ENCODE results near the gene LARP7.
"Not testable (repeated sequence)": the region's sequence is repeated elsewhere in the genome, so short reads cannot be mapped to it uniquely, and the experiment has no call there.

Gene LARP7

DNA sequence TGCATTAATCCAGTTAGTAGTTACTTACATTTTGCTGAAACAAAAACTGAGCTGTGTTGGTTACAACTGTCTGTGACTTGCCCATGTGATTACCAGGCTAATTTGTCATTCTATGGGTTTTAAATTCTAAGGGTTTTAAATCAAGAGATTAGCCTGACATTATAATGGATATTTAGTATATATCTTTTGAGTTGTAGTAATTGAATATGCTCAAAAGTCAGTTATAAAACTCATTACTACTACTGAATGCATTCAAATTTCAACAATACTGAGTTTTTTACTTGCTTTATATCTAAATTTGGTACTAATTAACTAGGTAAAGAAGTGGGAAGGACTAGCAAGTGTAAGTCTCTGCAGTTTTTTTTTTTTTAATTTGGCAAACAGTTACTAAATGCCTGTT, 14.7 kb downstream of the LARP7 start:
- no peak for DNase-seq

DNA sequence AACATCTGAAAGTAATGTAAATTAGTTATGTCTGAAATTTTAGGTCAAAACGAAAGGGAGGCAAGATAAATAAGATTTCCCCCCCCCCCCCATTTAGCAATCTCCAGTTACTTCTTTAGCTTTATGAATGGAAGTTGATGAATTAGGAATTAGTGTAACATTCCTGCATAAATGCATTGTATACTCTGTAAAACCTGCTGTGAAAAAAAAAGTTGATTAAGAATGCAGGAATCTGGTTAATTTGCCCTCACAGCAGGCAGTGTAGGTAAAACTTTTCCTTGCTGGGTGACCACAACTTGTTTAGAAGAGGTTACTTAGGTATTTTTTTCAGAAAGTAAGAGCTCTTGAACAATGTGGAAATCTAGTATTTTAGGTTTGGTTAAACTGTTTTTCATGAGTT, 15.3 kb downstream of the LARP7 start:
- no peak for DNase-seq

DNA sequence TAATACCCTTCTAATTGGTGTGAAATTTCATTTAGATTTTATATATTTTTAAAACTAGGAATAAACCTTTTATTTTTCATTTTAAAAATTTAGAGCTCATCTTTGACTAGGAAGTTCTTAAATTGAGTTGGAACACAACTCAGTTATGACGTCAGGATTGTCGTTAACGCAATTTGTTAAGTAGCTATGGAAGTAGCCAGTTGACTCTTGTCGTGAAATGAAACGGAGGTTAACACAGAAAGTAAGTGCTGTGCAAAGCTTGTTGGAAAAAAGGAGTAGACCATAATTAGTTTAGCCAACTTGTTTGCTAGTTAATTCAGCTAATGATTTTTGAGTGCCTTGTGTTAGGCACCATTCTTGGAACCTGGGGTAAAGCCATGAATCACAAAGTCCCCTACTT, 18.3 kb downstream of the LARP7 start:
- no peak for DNase-seq

DNA sequence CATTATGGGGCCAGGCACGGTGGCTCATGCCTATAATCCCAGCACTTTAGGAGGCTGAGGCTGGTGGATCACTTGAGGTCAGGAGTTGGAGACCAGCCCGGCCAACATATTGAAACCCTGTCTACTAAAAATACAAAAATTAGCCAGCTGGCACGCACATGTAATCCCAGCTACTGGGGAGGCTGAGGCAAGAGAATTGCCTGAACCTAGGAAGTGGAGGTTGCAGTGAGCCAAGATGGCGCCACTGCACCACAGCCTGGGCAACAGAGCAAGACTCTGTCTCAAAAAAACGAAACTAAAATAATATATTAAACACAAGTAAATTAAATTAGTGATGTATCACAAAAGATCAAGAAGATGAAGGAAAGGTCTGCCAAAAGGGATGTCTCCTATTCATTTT, 19.2 kb downstream of the LARP7 start:
- DNase-seq: not testable (repeated sequence)

DNA sequence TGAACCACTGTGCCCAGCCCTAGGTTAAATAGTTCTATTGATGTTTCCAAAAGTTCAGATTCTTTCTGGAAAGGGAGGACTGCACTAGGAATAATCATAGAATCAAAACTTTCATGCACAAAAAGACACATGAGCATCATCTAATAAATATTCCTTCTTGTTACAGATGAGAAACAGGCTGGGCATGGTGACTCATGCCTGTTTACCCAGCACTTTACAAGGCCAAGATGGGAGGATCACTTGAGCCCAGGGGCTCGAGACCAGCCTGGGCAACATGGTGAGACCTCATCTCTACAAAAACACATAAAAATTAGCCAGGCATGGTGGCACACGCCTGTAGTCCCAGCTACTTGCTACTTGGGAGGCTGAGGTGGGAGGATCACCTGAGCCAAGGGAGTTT, 27.7 kb downstream of the LARP7 start:
- DNase-seq: no peak

DNA sequence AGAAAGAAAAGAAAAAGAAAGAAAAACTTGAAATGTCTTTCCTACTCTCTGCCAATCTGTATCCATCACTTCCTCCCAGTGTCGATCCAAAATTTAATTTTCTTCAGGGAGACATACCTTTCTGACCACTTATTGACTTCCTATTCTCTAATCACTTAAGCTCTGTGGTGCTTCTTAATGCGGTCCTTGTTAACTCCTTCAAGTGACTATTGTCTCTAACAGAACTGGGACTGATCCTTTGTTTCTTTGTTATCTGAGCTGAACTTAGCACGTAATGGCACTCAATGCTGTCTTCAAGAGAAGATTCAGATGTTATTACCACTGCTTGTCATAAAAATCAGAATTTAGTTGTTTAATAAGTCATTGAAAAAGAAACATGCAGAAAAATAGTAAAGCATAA, 31.2 kb downstream of the LARP7 start:
- no peak for DNase-seq

DNA sequence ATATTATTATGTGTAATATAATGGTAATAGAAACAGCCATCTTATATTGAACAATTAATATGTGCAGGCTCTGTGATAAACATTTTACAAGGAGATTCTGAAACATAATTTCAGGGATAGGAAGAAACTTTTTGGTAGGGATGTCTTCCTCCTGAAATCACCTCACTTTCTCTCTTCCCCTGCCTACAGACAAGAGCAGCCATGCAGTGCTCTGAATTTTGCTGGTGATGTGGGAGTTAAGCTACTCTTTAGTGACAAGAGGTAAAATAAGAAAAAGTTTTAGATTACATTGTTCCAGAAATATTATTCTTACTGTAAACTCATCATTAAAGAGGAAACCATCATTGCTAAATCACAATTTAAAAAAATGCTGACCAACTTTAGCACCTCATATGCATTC, 36.1 kb downstream of the LARP7 start:
- no peak for DNase-seq

DNA sequence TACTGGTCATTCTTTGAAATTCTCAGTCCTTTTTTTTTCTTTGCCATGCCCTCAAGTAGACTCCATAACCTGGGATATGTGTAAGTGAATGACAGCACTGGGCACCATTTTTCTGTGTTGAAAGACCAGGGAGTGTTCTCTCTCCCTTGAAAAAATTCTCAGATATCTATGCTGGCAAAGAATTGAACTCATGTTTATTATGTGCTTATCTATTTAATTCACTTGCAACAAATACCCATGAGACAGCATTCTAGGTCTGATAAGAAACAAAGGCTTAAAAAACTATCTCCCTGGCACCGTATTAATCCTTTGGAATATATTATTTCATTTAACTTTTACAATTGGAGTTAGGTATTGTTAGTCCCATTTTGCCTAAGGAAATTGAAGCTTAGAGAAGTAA, 36.7 kb downstream of the LARP7 start:
- DNase-seq: peak; percentile 86

DNA sequence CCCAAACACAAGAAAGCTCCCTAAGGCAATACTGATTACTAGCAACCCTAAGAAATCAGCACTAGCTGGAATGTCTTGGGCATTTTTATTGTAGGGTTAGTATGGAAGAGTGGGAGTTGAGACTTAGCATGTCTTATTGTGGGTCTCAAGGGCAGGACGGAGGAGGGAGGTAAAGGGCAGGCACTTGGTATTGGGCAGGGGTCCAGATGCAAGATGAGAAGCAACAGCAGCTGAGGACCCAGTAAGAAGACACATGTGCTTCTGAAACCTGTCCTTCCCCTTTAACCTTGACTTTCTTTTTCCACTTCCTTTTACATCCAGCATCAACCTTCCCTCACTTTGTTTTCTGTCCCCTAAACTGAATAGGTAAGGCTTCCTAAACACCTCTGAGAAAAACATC, 37.4 kb downstream of the LARP7 start:
- no peak for DNase-seq

DNA sequence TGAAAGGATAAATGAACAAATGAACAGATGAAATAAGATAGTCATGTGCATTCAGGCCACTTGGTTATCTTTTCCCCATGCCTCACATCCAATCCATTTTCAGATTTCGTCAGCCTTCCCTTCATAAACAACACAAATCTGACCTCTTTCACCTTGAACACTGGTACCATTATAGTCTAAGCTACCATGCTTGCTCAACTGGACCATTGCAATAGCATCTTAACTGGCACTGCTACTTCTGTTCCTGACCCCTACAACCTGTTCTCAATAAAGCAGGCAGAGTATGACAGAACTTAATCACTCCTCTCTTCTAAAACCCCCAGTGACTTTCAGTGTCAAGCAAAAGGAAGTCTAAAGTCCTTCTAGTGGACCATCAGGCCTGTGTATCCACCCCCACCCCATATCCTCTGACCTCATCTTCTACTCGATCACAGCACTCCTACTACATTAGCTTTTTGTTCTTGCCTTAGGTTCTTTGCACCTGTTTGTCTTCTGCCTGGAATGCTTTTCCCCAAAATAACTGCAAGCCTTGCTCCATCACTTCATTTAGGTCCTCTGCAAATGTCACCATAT, 40.7 kb downstream of the LARP7 start:
- no peak for DNase-seq

DNA sequence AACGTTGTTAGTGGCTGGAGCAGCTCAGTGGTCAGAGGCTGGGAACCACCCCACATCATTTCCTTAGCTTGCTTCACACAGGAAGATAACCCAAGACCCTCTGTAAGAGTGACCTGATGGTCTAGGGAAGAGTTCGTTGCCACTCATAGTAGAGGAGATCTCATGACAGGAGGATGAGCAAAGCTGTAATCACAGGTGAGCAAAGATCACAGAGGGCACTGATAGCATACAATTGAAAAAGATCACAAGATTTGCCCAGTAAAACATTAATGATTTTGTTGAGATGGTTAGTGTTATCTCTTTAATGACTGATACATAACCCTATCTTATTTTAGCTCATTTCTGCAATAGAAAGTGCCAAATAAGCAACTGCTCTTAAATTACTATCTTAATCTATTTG, 44.1 kb downstream of the LARP7 start:
- no peak for DNase-seq

DNA sequence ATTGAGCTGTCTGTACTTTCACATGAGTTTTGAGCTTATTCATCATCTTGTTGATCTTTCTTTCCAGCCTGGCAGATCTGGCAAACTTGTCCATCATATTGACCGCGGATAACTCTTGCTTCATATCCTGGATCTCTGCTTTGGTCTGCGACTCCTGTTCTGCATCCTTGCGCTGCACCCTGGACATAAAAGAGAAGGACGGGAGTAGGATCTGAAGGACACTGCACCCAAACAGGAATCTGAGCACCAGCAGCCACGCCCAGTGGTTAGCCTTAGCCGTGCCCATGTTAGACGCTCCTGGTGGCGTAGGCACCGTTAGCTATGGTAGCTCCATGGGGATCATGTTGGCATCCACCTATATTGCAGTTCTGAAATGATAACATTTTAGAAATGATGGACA, 56.6 kb downstream of the LARP7 start:
- DNase-seq: no peak

DNA sequence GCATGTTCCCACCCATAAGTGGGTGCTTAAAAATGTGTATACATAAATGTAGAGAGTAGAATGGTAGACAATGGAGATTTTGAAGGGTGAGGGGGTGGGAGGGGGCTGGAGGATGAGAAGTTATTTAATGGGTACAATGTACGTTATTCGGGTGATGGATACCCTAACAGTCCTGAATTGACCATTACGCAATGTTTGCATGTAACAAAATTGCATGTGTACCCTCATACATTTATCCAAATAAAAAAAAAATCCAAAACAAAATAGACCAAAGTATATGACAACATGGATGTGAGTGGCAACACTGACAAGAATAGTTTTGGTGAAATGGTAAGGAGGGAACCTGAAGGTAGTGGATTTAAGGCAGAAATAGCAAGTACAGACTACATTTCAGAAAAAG, 63.7 kb downstream of the LARP7 start:
- no peak for DNase-seq

DNA sequence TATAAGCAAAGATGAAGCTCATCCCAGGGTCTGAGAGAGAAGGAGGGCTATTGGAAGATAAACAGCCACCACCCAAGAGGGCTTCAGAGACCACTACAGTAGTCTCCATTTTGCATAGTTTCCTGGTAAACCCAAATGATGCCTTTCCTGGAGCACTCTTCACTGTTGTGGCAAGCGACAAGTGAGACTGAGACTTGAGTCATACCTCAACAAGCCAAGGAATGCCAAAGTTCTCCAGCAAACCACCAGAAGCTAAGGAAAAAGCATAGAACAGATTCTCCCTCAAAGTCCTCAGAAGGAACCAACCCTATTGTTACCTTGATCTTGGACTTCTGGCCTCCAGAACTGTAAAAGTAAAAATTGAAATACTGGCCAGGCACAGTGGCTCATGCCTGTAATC, 65.9 kb downstream of the LARP7 start:
- DNase-seq: no peak

DNA sequence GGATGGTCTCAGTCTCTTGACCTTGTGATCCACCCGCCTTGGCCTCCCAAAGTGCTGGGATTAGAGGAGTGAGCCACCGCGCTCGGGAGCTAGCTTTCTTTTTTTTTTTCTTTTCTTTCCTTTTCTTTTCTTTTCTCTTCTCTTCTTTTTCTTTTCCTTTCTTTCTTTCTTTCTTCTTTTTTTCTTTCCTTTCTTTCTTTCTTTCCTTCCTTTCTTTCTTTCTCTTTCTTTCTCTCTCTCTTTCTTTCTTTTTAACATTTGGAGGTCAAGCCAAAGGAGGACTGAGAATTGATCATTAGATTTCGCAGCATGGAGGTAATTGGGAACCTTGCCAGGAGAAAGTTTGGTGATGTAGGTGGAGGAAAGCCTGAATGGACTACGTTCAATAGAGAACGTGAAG, 67.4 kb downstream of the LARP7 start:
- no peak for DNase-seq

DNA sequence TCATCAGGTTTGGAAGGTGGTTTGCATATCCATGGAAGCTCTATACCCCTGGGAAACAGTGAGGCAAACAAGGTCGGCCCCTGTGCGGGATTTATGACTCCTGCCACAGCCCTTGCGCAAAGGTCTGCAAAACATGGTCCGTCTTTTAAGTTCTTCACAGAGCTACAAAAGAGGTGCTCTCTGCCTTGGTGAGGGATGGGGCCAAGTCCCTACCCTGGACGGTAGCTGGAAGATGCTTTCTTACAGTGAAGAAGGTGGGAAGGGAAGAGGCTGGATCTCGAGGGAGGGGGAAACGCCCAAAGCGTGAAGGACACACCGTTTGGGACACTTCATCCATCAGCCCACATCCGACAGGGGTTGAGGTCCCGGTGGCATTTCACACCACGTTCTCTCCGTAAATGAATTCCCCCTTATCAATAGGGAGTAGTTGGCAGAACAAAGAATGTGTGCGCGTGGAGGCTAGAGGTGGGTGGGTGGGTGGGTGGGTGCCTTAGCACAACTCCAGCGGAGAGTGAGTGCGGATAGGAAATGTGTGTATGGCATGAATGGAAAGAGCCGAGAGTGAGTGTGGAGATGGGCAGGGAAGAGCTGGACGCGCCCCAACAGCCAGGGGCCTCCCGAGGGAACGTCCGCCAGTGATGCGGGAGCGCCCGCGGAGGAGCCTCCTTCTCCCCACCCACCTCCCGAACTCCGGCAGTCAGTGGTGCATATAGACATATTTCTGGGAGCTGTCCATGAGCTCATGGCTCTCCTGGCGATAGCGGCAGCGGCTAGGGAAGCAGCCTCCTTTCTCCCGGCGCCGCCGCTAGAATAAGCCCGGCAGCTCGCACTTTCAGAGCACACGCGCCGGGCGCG, 68.3 kb downstream of the LARP7 start:
- peak; percentile 10 for DNase-seq

DNA sequence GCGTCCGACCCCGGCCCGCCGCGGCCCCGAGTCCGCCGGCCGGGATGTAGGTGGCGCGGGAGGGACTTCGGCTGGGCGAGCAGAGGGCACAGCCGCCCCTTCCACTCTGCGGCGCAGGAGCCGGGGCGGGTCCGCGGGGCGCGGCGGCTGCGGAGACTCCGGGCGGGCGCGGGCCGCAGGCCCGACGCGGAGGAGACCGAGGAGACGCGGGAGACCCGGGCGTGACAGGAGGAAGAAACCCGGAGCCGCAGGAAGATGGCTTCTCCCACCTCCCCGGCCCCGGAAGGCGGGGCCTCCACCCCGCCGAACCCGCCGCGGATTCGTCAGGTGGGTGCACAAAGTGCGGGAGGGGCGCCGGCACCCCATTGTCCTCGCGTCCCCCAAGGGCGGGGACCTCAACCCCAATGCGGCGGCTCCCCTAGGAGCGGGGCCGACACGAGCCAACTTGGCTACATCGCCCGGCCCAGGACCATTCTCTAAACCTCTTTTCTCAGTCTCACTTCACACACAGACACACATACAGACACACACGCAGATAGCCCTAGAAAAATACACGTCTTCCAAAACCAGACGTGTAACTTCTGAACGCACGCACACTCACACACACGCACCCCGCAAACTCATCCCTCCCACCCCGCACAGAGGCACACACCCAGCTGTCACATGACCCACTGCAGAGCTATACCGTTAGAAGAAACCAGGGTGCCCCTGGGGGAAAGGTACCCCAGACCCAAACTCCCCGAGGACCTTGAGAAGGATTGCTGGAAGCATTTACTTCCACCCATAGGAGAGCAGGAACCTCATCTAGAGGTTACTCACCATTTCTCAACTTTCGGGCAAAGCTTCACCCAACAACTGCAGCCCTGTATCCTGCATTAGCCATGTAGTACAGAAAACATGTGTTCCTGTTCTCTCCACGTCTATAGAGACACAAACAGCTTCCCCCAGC, 69.2 kb downstream of the LARP7 start:
- DNase-seq: not testable (repeated sequence)

DNA sequence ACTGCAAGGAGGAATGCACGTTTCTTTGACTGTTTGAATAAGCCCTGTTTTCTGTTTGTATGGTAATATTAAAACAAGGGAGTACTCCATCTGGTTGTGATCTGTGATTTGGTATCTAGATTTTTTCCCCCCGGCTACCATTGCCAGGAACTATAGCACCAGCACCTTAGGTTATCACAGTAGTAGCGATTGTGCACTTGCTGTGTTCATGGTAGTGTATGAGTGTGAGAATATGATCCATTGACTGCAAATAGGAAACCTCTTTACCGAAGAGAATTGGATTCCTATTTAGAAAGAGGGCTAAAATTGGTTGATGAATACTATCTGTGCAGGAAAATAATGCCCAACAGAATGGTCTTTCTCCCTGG, 69.9 kb downstream of the LARP7 start:
- DNase-seq: no peak
